Gastrocnemius medialis (tissue), 4 donors: ENCODE results near the gene TUBG2. TPM values are rescaled to one million over a fixed set of nuclear protein-coding genes. Genes with fewer than 3 reads are reported as not detected.

Source experiments
- ATAC-seq, 2 donors: fragments of 150-250 bp; one replicate each; pipeline ENCODE4 v1.9.1; 2016
- DNase-seq, 2 donors: peaks; one replicate each; pipeline ENCODE4 v3.0.0-alpha.2; 2019
- H3K27ac ChIP-seq, 4 donors: fragments of 200-600 bp; sonication (generic); 1 replicate in 1 of 4; 2 replicates in 3 of 4; pipeline ENCODE4 v1.5.1; 2016 to 2018; ENCODE audit warnings: mild to moderate bottlenecking in 2 of 4, moderate library complexity in 1 of 4
- H3K27me3 ChIP-seq, 3 donors: fragments of 200-600 bp; sonication (generic) in 2 of 3; 1 replicate in 1 of 3; 2 replicates in 2 of 3; pipeline versions ENCODE4 v1.5.1 to v1.6.0; 2016 to 2019; ENCODE audit warnings: mild to moderate bottlenecking in 1 of 3, moderate library complexity in 1 of 3
- H3K36me3 ChIP-seq, 2 donors: fragments of 200-600 bp; sonication (generic) in 1 of 2; one replicate each; pipeline ENCODE4 v1.5.1; 2017 to 2018
- H3K4me1 ChIP-seq, 2 donors: fragments of 200-600 bp; sonication (generic) in 1 of 2; one replicate each; pipeline ENCODE4 v1.5.1; 2016 to 2017; ENCODE audit warnings: mild to moderate bottlenecking in 2 of 2
- H3K4me3 ChIP-seq, 4 donors: fragments of 200-600 bp; sonication (generic) in 3 of 4; 1 replicate in 1 of 4; 2 replicates in 3 of 4; pipeline ENCODE4 v1.5.1; 2016 to 2019; ENCODE audit warnings: mild to moderate bottlenecking in 2 of 4
- H3K9me3 ChIP-seq, 3 donors: fragments of 200-600 bp; sonication (generic) in 2 of 3; 1 replicate in 1 of 3; 2 replicates in 2 of 3; pipeline ENCODE4 v1.5.1; 2016 to 2019
- CTCF ChIP-seq, 5 experiments: fragments of 450-650 bp in 3 of 5; fragments of 200-600 bp in 2 of 5; sonication (generic) in 2 of 5; IDR thresholded peaks in 4 of 5; conservative IDR thresholded peaks in 1 of 5; 1 replicate in 4 of 5; 2 replicates in 1 of 5; pipeline ENCODE4 v1.5.1; 2016 to 2019; ENCODE audit warnings: antibody characterized with exemption in 5 of 5, mild to moderate bottlenecking in 3 of 5, moderate library complexity in 3 of 5
- POLR2A ChIP-seq, 2 donors: fragments of 450-650 bp; IDR thresholded peaks; one replicate each; pipeline ENCODE4 v1.6.1; 2017; ENCODE audit warnings: antibody characterized with exemption in 2 of 2, mild to moderate bottlenecking in 2 of 2, moderate library complexity in 2 of 2
- in situ Hi-C, 4 donors: fragments of 200-750 bp; cut with MboI; loops; one replicate each; pipeline versions ENCODE4 v1.15.0 to v1.8.0; 2017; ENCODE audit warnings: low sequenced_read_pairs in 4 of 4
- intact Hi-C: fragments of 100-400 bp; cut with DNase I; formaldehyde crosslinking; loops from one replicate; pipeline ENCODE4 v1.15.1; 2023; ENCODE audit warnings: low total_unique reads
- total RNA-seq, 4 donors: library from RNA; depleted of rRNA; stranded (reverse); fragments of >200 nt; gene quantifications; one replicate each; pipeline versions ENCODE4 v1.1.0 to v1.2.3, GENCODE V29; 2016

TUBG2 gene
- total RNA-seq, 4 donors from 2014 or later = 3.9 to 5.2 (median 4.2) TPM

- Histone ChIP-seq H3K36me3 (peaks cover 0 to 17% of the 10 kb centered on the region in 2 donors), H3K4me1 (no peaks in the 10 kb centered on the region), H3K27me3 (no peaks in the 10 kb centered on the region), H3K9me3 (no peaks in the 10 kb centered on the region), H3K4me3 (no peak overlapping the region), H3K27ac (no peak overlapping the region)
- TF ChIP-seq POLR2A (IDR thresholded peaks at IDR 0.05) = no peak
- TF ChIP-seq CTCF (IDR thresholded peaks at IDR 0.05 in 4 of 5, conservative IDR thresholded peaks at IDR 0.05 in 1 of 5) = no peak
- intact Hi-C loops (no loop called here), in situ Hi-C loops (loop anchor here in 2 of 4 donors (25.0 kb wide), 1 partner anchor 108 kb away; the partner anchor contains the start of gene PSMC3IP (in 2 of the 2))
- ATAC-seq = no peak
- no peak for DNase-seq
These were observed 36.4 kb downstream of the TUBG2 start for GRCh38 chr17:42695500-42695899.

GRCh38 chr17:42697108-42697811 is 38.2 kb downstream of the TUBG2 start:
- DNase-seq (no peak), ATAC-seq (no peak)
- H3K36me3 ChIP-seq = peaks cover 0 to 35% of the 10 kb centered on the region in 2 donors
- no peaks in the 10 kb centered on the region for H3K4me1 ChIP-seq
- no peaks in the 10 kb centered on the region for H3K27me3 ChIP-seq
- H3K27ac ChIP-seq = no peak overlapping the region
- in situ Hi-C loops = loop anchor here in 2 of 4 donors (25.0 kb wide), 1 partner anchor 110 kb away; the partner anchor contains the start of gene PSMC3IP (in 2 of the 2)
- intact Hi-C loops = no loop called here
- no peaks in the 10 kb centered on the region for H3K9me3 ChIP-seq
- H3K4me3 ChIP-seq = no peak overlapping the region
- TF ChIP-seq POLR2A (IDR thresholded peaks at IDR 0.05) (no peak), CTCF (IDR thresholded peaks at IDR 0.05 in 4 of 5, conservative IDR thresholded peaks at IDR 0.05 in 1 of 5) (no peak)

GRCh38 chr17:42698736-42699414 is 39.8 kb downstream of the TUBG2 start:
- ATAC-seq = no peak
- Histone ChIP-seq H3K27me3 (no peaks in the 10 kb centered on the region), H3K36me3 (peaks cover 5 to 51% of the 10 kb centered on the region in 2 donors), H3K4me3 (no peak overlapping the region), H3K27ac (no peak overlapping the region), H3K9me3 (no peaks in the 10 kb centered on the region), H3K4me1 (no peaks in the 10 kb centered on the region)
- in situ Hi-C loops = loop anchor here in 2 of 4 donors (25.0 kb wide), 1 partner anchor 112 kb away; the partner anchor contains the start of gene PSMC3IP (in 2 of the 2)
- intact Hi-C loops = no loop called here
- no peak for TF ChIP-seq POLR2A (IDR thresholded peaks at IDR 0.05)
- no peak for TF ChIP-seq CTCF (IDR thresholded peaks at IDR 0.05 in 4 of 5, conservative IDR thresholded peaks at IDR 0.05 in 1 of 5)
- DNase-seq = no peak

GRCh38 chr17:42699415-42699740 is 40.3 kb downstream of the TUBG2 start:
- no peak for ATAC-seq
- no peak overlapping the region for H3K27ac ChIP-seq
- H3K9me3 ChIP-seq = no peaks in the 10 kb centered on the region
- in situ Hi-C loops = loop anchor here in 2 of 4 donors (25.0 kb wide), 1 partner anchor 112 kb away; the partner anchor contains the start of gene PSMC3IP (in 2 of the 2)
- no peak overlapping the region for H3K4me3 ChIP-seq
- H3K27me3 ChIP-seq = no peaks in the 10 kb centered on the region
- H3K4me1 ChIP-seq = no peaks in the 10 kb centered on the region
- intact Hi-C loops = no loop called here
- TF ChIP-seq POLR2A (IDR thresholded peaks at IDR 0.05) = no peak
- no peak for TF ChIP-seq CTCF (IDR thresholded peaks at IDR 0.05 in 4 of 5, conservative IDR thresholded peaks at IDR 0.05 in 1 of 5)
- no peak for DNase-seq
- H3K36me3 ChIP-seq = peaks cover 9 to 56% of the 10 kb centered on the region in 2 donors
